GM12878 (cell line): ENCODE data around the gene MFSD1. TPM values are rescaled to one million over a fixed set of nuclear protein-coding genes. Genes with fewer than 3 reads are reported as not detected.

Experiments used
- ATAC-seq: fragments of 200-7000 bp; cut with Tn5 transposase; 3 replicates; pipeline ENCODE4 v1.9.1; 2020; ENCODE audit warnings: mild to moderate bottlenecking, moderate library complexity
- BruUV-seq: library from RNA; stranded (reverse); fragments of 400-500 nt; replicated peaks from 2 replicates; lab custom pipeline; 2021; lab: Mats Ljungman, UMichigan
- CTCF ChIA-PET: fragments of 300-600 bp; sonication (Branson Sonifier 250); formaldehyde crosslinking; extraction: SDS; loops from one replicate; lab custom pipeline; 2021; ENCODE audit warnings: inconsistent platforms; lab: Yijun Ruan, JAX
- POLR2A ChIA-PET: fragments of 350-600 bp; formaldehyde crosslinking; extraction: SDS; loops from one replicate; lab custom pipeline; 2021; ENCODE audit warnings: inconsistent platforms; lab: Charles Lee
- RAD21 ChIA-PET: fragments of 300-600 bp; sonication (Branson Sonifier 250); formaldehyde crosslinking; loops from one replicate; lab custom pipeline; 2023; ENCODE audit warnings: antibody characterized with exemption; ENCODE audit not compliant: unreplicated experiment; lab: Charles Lee
- SMC1A ChIA-PET: fragments of 300-600 bp; sonication (Branson Sonifier 250); formaldehyde crosslinking; loops from one replicate; lab custom pipeline; 2023; ENCODE audit not compliant: unreplicated experiment, uncharacterized antibody; lab: Charles Lee
- DNase-seq: peaks from one replicate; pipeline ENCODE4 v3.0.0-alpha.2; 2011; ENCODE audit warnings: low read depth, low spot score
- FAIRE-seq: peaks from 3 replicates; lab custom pipeline; 2011; peaks lifted over from hg19 to GRCh38; lab: Jason Lieb, UNC
- H2AFZ ChIP-seq: 2 replicates; pipeline ENCODE4 v1.6.0; 2011; ENCODE audit warnings: low read depth, low read length, control low read depth; ENCODE audit not compliant: control insufficient read depth
- H3K27ac ChIP-seq: 2 replicates; pipeline ENCODE4 v1.5.1; 2011; ENCODE audit warnings: control low read depth; ENCODE audit not compliant: control insufficient read depth, insufficient read depth
- H3K27me3 ChIP-seq, 2 experiments: replicated peaks in 1 of 2; 2 replicates each; pipeline versions ENCODE4 v1.6.0 to v1.6.1; 2011; ENCODE audit warnings: low read length in 1 of 2; ENCODE audit not compliant: control insufficient read depth in 2 of 2, insufficient read depth in 2 of 2
- H3K36me3 ChIP-seq, 2 experiments: 2 replicates each; pipeline ENCODE4 v1.5.1; 2011; ENCODE audit warnings: low read length in 1 of 2; ENCODE audit not compliant: control insufficient read depth in 2 of 2, insufficient read depth in 2 of 2
- H3K4me1 ChIP-seq: 2 replicates; pipeline ENCODE4 v1.6.1; 2011; ENCODE audit warnings: mild to moderate bottlenecking, low read length, moderate library complexity, mixed read lengths; ENCODE audit not compliant: control insufficient read depth, insufficient read depth
- H3K4me2 ChIP-seq: 2 replicates; pipeline ENCODE4 v1.6.0; 2011; ENCODE audit warnings: control low read depth; ENCODE audit not compliant: control insufficient read depth, insufficient read depth
- H3K4me3 ChIP-seq: fragments of 200-600 bp; sonication (generic); 2 replicates; pipeline ENCODE4 v1.5.1; 2016
- H3K79me2 ChIP-seq: 2 replicates; pipeline ENCODE4 v1.6.0; 2011; ENCODE audit warnings: low read length; ENCODE audit not compliant: control insufficient read depth, insufficient read depth
- H3K9ac ChIP-seq: 2 replicates; pipeline ENCODE4 v1.8.0; 2011; ENCODE audit warnings: low read length, control low read depth, mixed read lengths; ENCODE audit not compliant: control insufficient read depth, insufficient read depth
- H3K9me3 ChIP-seq: replicated peaks from 3 replicates; pipeline ENCODE4 v1.5.1; 2011; ENCODE audit warnings: mild to moderate bottlenecking, low read length; ENCODE audit not compliant: control insufficient read depth, insufficient read depth
- H4K20me1 ChIP-seq: 2 replicates; pipeline ENCODE4 v1.6.0; 2011; ENCODE audit not compliant: control insufficient read depth, insufficient read depth
- ATF2 ChIP-seq: IDR thresholded peaks from 2 replicates; pipeline ENCODE4 v1.6.1; 2012; ENCODE audit warnings: low read length, inconsistent platforms
- BCL11A ChIP-seq: IDR thresholded peaks from 2 replicates; pipeline ENCODE4 v1.6.1; 2011; ENCODE audit warnings: low read depth, low read length
- CREB1 ChIP-seq: IDR thresholded peaks from 2 replicates; pipeline ENCODE4 v1.6.1; 2012; ENCODE audit warnings: low read depth, mild to moderate bottlenecking, inconsistent platforms
- IRF5 ChIP-seq: fragments of 450-650 bp; IDR thresholded peaks from 2 replicates; pipeline ENCODE4 v1.6.1; 2017; ENCODE audit warnings: borderline replicate concordance
- KAT2A ChIP-seq: conservative IDR thresholded peaks from 2 replicates; pipeline ENCODE4 v1.6.1; 2011; ENCODE audit warnings: low read depth, low read length; ENCODE audit not compliant: control insufficient read depth
- PBX3 ChIP-seq: IDR thresholded peaks from 2 replicates; pipeline ENCODE4 v1.6.1; 2011; ENCODE audit warnings: mild to moderate bottlenecking, low read depth, low read length, moderate library complexity; ENCODE audit not compliant: insufficient replicate concordance
- POLR2AphosphoS2 ChIP-seq: IDR thresholded peaks from 2 replicates; pipeline ENCODE4 v1.6.1; 2011; ENCODE audit warnings: low read depth, mild to moderate bottlenecking, low read length, improper control_type of control experiment, moderate library complexity
- RAD51 ChIP-seq: fragments of 450-650 bp; IDR thresholded peaks from 2 replicates; pipeline ENCODE4 v1.6.1; 2016; ENCODE audit warnings: moderate library complexity, mild to moderate bottlenecking, inconsistent platforms
- SRF ChIP-seq, 2 experiments: IDR thresholded peaks; 2 replicates each; pipeline ENCODE4 v1.6.1; 2011; ENCODE audit warnings: low read depth in 2 of 2, low read length in 2 of 2, mild to moderate bottlenecking in 1 of 2, moderate library complexity in 1 of 2
- TCF12 ChIP-seq: IDR thresholded peaks from 2 replicates; pipeline ENCODE4 v1.6.1; 2011; ENCODE audit warnings: low read depth, mild to moderate bottlenecking, low read length
- ZBTB33 ChIP-seq: fragments of 450-650 bp; IDR thresholded peaks from 2 replicates; pipeline ENCODE4 v1.6.1; 2017; ENCODE audit warnings: mild to moderate bottlenecking
- ZBTB4 ChIP-seq: fragments of 450-650 bp; formaldehyde crosslinking; IDR thresholded peaks from 2 replicates; pipeline ENCODE4 v1.4.0; 2022; ENCODE audit warnings: mild to moderate bottlenecking, moderate library complexity
- ZNF207 ChIP-seq: fragments of 450-650 bp; IDR thresholded peaks from 2 replicates; pipeline ENCODE4 v1.6.1; 2014; ENCODE audit warnings: antibody characterized with exemption, mild to moderate bottlenecking, borderline replicate concordance
- in situ Hi-C: fragments of 300-500 bp; cut with MboI; formaldehyde crosslinking; loops from 9 replicates; pipeline ENCODE4 v1.14.3; 2018; ENCODE audit warnings: mixed read lengths
- intact Hi-C: fragments of 100-400 bp; cut with micrococcal nuclease; formaldehyde crosslinking; loops from one replicate; pipeline ENCODE4 v1.14.2; 2022; ENCODE audit not compliant: unreplicated experiment
- polyA plus RNA-seq, 11 experiments: library from polyadenylated mRNA; depleted of rRNA in 4 of 11; unstranded in 6 of 11; stranded (reverse) in 5 of 11; fragments of >200 nt; fragmentation: Nextera tagmentation in 4 of 11; fragmentation: Illumina TruSeq in 1 of 11; extraction: Ambion mirVana in 4 of 11; extraction: Trizol in 1 of 11; gene quantifications; 1 replicate in 1 of 11; 2 replicates in 10 of 11; pipeline versions ENCODE4 v1.2.1 to v1.2.3, GENCODE V29; 2011 to 2016; ENCODE audit warnings: inconsistent platforms in 2 of 11, missing spikeins in 2 of 11, low read depth in 1 of 11
- total RNA-seq, 4 experiments: library from RNA; depleted of rRNA in 3 of 4; stranded (reverse); fragments of >200 nt in 3 of 4; fragmentation: Illumina TruSeq in 1 of 4; extraction: Trizol in 1 of 4; gene quantifications; 2 replicates each; pipeline versions ENCODE4 v1.2.1 to v1.2.3, GENCODE V29; 2013 to 2021

The MFSD1 gene
- total and polyA plus RNA-seq, 10 of the 15 experiments (the other 5 are each of a cell fraction or from before 2014, with no cell fraction given): 7.3 to 41.7 (median 28.6) TPM

- TF ChIP-seq RAD51: no peak
Observed at GRCh38 chr3:158864492-158864891, 62.6 kb downstream of the MFSD1 start (continued).

- no peaks in the 10 kb centered on the region for H3K27me3 ChIP-seq
- H3K36me3 ChIP-seq: no peaks in the 10 kb centered on the region
- BruUV-seq: no TSS peak
- no peak overlapping the region for H3K27ac ChIP-seq
- H3K4me3 ChIP-seq: no peak overlapping the region
- in situ Hi-C loops (no loop called here), intact Hi-C loops (no loop called here)
- ChIA-PET POLR2A (no interaction called here), CTCF (no interaction called here), SMC1A (interaction anchor here (0.9 kb wide), 1 partner anchor 384 kb away, joined by 3 read pairs; no protein-coding TSS in a partner anchor), RAD21 (no interaction called here)
- H4K20me1 ChIP-seq: no peaks in the 10 kb centered on the region
- no peak overlapping the region for H2AFZ ChIP-seq
- ATAC-seq (no peak), DNase-seq (no peak), FAIRE-seq (no peak)
- H3K79me2 ChIP-seq: no peaks in the 10 kb centered on the region
- no peak overlapping the region for H3K4me2 ChIP-seq
- no peak overlapping the region for H3K9ac ChIP-seq
- no peaks in the 10 kb centered on the region for H3K4me1 ChIP-seq
- H3K9me3 ChIP-seq: no peaks in the 10 kb centered on the region
- TF ChIP-seq BCL11A (no peak), IRF5 (no peak), POLR2AphosphoS2 (no peak), ZBTB33 (no peak), ZNF207 (no peak), KAT2A (no peak), ATF2 (no peak), SRF (IDR thresholded peaks at IDR 0.05; ENCODE audit: low read depth in 2 of 2, low read length in 2 of 2) (no peak), CREB1 (no peak), PBX3 (no peak), TCF12 (no peak), ZBTB4 (CRISPR knock-in tag) (no peak)
Observed at GRCh38 chr3:158875700-158876099, 73.8 kb downstream of the MFSD1 start.
